ENCODE data around the gene SRD5A3.
"Not testable (repeated sequence)": the region's sequence is repeated elsewhere in the genome, so short reads cannot be mapped to it uniquely, and the experiment has no call there.

Gene SRD5A3

DNA sequence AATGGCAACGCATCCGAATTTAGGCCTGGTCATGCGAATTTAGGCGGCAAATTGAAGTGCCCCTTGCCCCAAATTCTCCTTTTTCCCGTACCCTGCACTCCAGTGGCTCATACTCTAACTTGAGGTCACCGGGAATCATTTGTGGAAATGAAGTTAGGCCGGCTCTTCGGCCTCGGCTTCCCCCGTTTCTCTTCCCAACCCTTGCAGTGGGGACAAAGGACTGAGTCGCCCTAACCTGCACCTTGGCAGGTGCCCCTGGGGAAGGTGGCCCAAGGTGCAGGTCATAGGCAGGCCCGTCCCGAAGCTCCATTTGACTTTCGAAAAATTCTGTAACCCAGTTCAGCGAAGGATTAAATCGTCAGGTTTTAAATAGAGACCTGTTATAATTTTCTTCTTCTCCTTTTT is 811 bp downstream of the SRD5A3 start:
- no peak for DNase-seq (ENCODE audit: low spot score)

DNA sequence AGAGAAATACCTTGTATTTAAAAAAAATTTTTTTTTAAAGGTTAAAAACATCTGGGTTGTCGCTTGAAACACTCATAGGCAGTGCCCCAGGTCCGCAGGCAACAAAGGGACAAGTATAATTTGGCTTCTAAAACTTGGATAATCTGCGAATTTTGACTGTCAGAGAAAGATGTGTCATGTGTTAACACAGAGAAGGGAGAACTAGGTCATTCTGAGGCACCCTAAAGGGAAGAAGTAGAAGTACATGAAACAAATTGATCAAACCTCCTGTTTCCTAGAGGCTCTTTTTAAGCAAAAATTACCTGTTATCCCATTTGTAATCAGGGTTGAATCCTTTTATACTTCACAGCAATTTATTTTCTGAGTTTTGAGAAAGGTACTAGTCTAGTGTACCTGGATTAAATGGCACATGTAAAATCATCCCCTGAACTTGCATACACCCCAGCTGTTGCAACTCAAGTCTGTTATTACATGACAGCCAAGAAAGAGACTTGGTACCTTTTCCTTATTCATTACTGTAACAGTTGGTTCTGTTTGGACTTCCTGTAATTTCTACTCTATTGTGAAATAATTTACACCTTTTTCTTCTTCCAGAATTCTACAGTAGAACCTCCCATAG is 1.7 kb downstream of the SRD5A3 start:
- DNase-seq (ENCODE audit: low spot score): no peak

DNA sequence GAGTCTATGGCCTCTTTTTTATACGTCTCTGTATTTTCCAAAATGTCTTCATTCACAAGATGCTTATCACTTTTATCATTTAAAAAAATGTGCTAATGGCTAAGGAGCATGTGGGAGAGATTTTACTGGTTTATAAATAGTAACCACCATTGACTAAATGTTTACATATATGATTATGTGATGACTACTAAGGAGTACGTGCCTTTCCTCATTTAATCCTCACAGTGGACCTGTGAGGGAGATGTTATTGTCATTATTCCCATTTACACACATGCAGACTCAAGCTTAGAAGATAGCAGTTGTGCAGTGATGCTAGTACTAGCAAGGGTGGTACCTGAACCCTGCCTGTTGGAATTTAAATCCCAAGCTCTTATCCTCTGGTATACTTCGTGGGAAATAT is 2.4 kb downstream of the SRD5A3 start:
- DNase-seq (ENCODE audit: low spot score): no peak

DNA sequence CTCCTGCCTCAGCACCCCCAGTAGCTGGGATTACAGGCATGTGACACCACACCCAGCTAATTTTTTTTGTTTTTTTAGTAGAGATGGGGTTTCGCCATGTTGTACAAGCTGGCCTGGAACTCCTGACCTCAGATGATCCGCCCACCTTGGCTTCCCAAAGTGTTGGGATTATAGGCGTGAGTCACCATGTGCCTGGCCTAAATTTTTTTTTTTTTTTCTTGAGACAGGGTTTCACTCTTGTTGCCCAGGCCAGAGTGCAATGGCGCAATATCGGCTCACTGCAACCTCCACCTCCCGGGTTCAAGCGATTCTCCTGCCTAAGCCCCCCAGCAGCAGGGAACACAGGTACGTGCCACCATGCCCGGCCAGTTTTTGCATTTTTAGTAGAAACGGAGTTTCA is 4.8 kb downstream of the SRD5A3 start:
- not testable (repeated sequence) for DNase-seq (ENCODE audit: low spot score)

DNA sequence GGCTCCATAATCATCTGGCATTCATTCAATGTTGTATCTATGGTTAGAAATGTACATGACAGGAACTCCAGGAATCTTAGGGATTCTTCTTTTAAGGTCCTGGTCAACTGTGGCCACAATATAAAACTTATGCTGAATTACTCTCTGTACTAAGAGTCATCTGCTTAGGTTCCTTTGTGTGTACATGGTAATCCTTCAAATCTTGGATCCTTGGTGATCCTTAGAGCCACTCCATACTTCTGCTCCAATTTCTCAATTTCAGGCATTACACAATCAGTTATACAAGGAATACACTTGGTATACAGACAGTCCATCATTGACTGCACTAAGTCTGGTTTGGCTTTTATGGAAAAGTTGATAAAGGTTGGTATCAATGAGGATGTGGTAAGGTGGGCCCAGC is 5.8 kb downstream of the SRD5A3 start:
- no peak for DNase-seq (ENCODE audit: low spot score)

DNA sequence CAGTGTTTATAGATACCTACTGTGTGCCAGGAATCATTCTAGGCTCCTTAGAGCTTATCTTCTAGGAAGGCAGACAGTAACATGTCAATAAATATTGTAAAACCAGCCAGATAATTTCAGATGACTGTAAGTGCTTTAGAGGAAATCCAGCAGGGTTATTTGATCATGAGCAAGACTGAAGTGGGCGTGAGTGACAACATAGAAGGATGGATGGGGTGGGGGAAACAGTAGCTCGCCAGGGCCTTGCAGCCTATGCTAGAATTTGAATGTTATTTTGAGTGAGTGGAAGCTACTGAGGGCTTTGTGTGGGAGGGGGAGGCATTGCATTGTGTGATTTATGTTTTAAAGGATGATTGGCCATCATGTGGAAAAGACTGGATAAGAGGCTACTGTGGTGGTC is 6.7 kb downstream of the SRD5A3 start:
- DNase-seq (ENCODE audit: low spot score): no peak

DNA sequence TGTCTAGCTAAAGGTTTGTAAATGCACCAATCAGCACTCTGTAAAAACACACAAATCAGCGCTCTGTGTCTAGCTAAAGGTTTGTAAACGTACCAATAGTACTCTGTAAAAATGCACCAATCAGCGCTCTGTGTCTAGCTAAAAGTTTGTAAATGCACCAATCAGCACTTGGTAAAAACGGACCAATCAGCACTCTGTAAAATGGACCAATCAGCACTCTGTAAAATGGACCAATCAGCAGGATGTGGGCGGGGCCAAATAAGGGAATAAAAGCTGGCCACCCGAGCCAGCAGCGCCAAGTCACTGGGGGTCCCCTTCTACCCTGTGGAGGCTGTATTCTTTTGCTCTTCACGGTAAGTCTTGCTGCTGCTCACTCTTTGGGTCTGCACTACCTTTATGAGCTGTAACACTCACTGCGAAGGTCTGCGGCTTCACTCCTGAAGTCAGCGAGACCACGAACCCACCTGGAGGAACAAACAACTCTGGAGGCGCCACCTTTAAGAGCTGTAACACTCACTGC is 7.2 kb downstream of the SRD5A3 start:
- not testable (repeated sequence) for DNase-seq (ENCODE audit: low spot score)

DNA sequence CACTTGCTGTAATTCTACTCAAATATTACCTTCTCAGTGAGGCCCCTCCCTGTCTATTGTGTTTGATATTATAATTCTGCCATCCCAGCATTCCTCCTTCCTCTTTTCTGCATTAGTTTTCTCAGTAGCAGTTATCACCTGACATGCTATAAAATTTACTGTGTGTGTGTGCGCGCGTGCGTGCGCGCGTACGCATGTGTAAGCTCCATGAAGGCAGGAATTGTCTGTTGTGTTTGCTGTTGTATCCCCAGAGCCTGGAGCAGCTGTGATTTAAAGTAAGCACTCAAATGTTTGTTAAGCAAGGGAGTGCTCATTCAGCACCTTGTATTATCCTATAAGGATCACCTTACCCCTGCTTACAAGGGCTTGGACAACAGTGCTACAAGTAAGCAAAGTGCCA is 8.6 kb downstream of the SRD5A3 start:
- DNase-seq (ENCODE audit: low spot score): no peak

DNA sequence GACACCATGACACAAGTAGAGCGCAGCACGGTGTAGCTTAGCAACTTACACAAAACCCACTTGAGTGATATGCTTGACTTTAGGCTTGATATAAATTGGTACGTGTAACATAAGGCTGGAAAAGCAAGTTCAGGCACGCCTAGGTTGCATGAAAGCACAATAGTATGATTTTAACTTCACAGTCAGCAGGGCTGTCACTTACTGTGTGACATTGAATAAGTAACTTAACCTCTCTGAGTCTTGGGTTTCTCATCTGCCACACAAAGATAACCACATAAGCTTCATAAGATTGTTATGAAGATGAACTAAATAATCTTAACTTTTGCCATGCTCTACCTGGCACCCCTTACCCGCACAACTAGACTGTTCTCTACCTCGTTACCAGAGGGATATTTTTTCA is 9.5 kb downstream of the SRD5A3 start:
- no peak for DNase-seq (ENCODE audit: low spot score)

DNA sequence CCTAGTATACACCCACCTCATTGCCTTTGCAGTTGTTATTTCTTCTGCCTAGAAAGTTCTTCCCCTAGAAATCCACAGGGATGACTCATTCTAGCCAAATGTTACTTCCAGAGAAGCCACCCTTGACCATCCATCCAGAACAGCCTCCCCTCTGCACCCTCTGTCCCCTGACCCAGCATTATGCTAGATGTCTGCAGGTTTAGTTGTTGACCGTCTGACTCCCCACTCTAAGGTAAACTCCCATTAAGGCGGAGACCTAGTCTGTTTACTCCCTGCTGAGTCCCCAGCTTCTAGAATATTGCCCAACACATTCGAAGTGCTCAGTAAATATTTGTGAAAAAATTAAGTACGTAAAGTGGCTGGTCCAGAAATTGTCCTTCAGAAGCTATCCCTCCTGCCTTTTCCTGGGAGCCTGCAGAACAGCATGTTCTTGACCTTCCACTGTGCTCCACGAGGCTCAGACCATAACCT is 11.0 kb downstream of the SRD5A3 start:
- peak; percentile 58 for DNase-seq (ENCODE audit: low spot score)

DNA sequence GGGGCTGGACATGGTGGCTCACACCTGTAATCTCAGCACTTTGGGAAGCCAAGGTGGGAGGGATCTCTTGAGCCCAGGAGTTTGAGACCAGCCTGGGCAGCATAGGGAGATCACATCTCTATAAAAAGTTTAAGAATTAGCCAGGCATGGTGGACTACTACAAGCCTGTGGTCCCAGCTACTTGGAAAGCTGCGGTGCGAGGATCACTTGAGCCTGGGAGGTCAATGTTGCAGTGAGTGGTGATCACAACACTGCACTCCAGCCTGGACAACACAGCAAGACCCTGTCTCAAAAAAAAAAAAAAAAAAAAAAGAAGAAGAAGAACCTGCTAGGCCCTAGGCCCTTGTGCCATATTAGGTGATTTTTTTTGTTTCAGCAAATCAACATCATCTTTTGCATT is 12.2 kb downstream of the SRD5A3 start:
- no peak for DNase-seq (ENCODE audit: low spot score)

DNA sequence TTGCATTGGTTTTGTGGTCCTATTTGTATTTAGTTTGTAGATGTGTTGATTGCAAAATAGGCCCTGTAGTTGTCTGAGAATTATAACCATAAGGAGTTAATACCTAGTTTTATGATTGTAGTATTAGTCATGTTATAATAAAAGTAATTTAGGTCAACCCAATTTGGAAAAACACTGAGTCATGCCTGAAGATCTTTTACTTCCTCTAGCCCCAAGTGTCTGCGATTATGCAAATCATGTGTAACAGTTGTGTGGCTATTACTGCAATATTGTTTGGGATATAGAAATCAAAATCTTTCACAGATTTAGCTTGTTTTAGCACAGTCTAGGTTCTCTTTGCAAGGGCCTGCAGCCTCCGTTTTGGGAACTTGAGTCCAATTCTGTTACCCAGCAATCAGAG is 12.6 kb downstream of the SRD5A3 start:
- peak; percentile 62 for DNase-seq (ENCODE audit: low spot score)

DNA sequence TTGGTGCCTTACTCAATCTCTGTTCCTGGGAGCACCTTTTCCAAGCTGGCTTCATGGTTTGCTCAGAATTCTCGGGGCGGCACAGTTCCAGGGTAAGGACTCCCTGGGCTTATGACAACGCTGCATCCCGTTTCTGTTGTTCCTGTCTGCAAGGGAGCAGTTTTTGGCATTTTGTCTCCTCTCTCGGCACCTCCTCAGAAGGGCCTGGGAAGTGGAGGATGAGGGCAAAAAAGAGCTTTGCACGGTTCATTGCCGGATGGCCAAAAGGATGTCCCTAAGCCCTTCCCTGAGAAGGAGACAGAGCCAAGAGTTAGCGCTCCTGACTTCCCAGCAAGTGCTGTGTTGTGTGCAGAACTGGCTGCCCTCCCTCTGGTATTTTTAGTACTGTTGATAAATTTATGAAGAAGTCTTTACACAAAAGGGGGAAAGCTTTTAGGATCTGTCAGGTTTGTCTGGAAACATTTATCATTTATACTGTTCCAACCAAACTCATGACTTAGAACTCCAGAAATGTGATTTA is 13.4 kb downstream of the SRD5A3 start:
- DNase-seq (ENCODE audit: low spot score): no peak

DNA sequence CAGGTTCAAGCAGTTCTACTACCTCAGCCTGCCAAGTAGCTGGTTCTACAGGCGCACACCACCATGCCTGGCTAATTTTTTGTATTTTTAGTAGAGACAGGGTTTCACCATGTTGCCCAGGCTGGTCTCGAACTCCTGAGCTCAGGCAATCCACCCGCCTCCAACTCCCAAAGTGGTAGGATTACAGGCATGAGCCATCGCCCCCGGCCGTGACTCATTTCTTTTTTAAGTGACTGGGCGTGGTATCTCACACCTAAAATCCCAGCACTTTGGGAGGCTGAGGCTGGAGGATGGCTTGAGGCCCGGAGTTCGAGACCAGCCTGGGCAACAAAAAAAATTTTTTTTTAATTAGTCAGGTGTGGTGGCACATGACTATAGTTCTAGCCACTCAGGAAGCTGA is 16.9 kb downstream of the SRD5A3 start:
- not testable (repeated sequence) for DNase-seq (ENCODE audit: low spot score)

DNA sequence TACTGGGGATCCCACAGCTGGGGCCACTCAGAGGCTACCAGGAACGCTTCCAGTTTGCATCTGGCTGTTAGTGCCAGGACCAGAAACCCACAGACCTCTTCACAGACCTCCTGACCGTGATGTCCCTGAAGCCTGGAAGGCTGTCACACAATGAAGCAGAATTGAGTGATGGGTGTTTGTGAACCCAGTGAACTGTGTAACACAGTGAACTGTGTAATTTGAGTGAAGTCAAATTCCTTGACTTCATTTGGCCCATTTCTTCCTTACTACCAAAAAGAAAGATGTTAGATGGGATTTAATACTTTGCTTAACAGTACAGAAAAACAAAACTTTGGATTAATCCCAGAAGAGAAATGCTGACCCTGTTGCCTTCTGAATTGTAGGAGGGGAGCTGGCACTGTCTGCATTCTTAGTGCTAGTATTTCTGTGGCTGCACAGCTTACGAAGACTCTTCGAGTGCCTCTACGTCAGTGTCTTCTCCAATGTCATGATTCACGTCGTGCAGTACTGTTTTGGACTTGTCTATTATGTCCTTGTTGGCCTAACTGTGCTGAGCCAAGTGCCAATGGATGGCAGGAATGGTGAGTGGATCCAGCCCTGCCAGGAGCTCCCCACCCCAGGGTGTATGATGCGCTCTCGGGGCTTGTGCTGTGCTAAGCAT is 17.8 kb downstream of the SRD5A3 start:
- DNase-seq (ENCODE audit: low spot score): peak; percentile 19

DNA sequence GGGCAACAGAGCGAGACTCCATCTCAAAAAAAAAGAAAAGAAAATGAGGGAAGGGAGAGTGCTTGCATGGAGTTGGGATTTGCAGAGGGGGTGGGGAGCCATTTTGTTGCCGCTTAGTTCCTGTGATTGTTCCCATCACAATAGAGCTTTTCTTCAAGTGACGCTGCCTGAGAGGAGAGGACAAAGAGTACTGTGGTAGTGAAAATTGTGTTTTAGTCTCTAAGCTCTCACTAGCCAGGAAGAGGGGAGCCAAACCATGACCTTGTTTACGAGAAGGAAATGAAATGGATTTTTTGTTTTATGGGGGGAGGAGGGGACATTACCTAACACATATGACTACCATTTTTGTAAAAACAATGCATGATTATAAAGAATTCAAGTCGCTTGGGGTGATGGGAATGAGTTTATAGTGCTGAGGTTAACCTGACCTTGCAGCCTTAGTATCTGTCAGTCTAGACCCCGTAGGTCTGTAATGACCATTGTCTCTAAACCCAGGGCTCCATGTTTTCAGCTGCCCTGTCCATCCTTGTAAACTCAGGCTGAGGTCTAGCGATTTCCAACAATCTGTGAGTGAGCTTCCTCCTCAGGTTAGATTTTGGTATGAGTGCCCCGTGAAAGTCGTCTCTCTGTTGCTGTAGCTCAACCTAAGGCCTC is 18.8 kb downstream of the SRD5A3 start:
- no peak for DNase-seq (ENCODE audit: low spot score)

DNA sequence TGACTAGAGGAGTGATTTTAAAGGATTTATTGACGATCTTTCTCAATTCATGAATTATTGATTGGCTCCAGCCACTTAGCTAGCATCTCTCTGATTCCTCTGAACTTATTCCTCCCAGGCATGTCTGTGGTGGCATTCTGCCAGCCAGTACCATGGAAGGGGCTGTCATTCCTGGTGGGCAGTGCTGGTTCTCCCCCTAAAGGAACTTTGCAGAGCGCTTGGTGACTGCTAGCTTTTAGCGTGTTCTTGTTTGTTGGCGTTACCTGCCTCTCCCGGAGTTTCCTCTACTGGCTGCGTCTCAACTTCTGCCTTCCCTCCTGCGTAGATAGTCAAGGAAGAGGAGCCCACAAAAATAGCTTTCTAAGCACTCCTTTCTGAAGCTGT is 19.3 kb downstream of the SRD5A3 start:
- DNase-seq (ENCODE audit: low spot score): no peak

DNA sequence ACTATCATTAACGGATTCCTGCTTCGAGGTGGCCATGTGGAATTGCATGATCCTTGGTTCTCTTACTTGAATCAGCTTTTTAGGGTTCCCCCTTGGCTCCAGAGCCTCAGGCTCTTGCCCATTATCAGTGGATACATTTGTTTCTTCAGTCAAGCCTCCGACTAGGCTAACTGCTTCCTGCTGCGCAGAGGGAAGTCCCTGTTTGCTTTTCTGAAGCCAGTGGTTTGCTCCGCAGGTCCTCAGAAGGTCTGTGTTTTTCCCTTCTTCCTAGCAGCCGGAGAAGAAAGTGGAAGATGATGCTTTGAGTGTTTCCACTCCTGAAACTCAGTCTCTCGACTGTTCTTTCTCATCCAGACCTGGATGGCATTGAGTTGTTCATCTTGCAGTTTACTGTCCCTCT is 20.6 kb downstream of the SRD5A3 start:
- no peak for DNase-seq (ENCODE audit: low spot score)

DNA sequence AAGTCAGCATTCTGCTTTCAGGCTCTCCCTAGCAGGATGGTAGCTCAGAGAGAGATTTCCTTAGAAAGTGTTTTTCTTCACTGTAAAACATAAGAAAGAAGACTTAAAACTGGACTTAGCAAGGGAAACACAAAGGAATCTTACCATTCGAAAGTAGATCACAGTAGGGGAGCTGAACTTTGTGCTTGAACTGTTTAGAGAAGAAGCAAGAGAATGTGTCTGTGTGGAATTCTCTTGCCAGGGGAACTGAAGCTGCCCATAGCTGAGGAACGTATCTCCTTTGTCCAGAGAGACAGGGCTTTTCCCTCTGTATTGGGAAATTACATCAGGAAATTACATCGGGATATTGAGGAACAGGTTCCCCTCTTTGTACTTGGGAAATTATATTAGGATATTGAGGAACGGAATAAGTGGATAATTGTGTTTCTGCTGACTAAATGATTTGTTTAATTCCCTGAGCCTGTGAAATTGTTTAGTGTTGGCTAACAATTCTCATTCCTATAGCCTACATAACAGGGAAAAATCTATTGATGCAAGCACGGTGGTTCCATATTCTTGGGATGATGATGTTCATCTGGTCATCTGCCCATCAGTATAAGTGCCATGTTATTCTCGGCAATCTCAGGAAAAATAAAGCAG is 21.2 kb downstream of the SRD5A3 start:
- DNase-seq (ENCODE audit: low spot score): no peak

DNA sequence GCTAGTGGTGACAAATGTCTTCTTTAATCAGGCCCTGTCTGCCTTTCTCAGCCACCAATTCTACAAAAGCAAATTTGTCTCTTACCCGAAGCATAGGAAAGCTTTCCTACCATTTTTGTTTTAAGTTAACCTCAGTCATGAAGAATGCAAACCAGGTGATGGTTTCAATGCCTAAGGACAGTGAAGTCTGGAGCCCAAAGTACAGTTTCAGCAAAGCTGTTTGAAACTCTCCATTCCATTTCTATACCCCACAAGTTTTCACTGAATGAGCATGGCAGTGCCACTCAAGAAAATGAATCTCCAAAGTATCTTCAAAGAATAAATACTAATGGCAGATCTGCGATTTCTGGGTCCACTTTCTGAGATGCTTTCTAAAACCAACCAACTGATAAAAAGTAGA is 23.9 kb downstream of the SRD5A3 start:
- no peak for DNase-seq (ENCODE audit: low spot score)

DNA sequence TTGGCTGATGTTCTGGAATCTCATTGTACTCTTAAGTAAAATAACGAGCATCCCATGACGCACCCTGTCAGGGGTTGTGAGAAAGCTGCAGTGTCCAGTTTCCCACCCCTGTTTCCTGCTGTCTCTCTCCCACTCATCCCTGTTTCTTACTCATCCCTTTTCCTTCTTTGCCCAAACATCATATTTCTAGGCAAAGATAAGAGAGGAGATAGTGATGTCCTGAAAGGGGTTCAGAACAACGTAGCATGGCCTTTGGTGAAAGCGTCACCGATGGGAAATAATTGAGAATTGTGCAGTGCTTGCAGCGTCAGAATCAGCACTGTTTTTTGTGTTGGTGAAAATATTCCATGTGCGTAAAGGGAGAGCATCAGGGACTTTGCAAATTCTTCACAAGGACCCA is 26.2 kb downstream of the SRD5A3 start:
- DNase-seq (ENCODE audit: low spot score): no peak

DNA sequence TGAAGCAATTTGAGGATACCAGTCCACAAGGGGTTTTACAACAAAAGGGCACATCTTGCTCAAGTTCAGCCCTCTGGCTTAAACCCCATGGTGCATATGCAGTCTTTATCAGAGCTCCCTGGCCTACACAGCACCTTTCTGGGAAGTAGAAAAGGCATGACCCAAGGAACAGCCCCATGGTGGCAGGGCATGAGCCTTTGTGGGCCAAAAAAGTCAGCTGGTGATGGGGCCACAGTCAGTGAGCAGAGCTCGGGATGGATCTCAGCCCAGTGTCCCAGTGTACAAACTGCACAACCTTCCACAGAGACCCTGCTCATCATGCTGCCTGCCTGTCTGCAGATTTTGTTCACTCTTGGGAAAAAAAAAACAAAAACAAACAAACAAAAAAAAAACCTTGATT is 27.4 kb downstream of the SRD5A3 start:
- DNase-seq (ENCODE audit: low spot score): no peak

DNA sequence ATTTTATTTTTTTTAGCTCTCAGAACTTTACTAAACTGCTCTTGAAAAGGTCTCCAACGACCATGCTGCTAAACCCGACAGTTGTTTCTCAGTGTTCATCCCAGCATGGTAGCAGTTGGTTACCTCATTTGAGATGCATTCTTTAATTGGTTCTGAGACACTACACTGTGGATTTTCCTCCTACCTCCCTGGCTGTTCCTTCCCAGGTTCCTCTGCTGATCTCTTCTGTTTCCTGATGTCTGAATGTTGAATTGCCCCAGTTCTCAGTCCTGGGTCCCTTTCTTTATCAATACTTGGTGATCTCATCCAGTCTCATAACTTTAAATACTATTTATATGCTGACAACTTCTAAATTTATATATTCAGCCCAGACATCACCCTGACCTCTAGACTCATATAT is 30.7 kb downstream of the SRD5A3 start:
- no peak for DNase-seq (ENCODE audit: low spot score)
